Osteocyte (in vitro differentiated cells): Measurements from ENCODE around the gene SMIM35. TPM values are rescaled to one million over a fixed set of nuclear protein-coding genes. Genes with fewer than 3 reads are reported as not detected.

Source experiments
- DNase-seq: peaks from one replicate; pipeline ENCODE4 v3.0.0; 2021; ENCODE audit warnings: mixed read lengths; ENCODE audit not compliant: unreplicated experiment; ENCODE audit errors: extremely low spot score
- H3K27ac Mint-ChIP-seq: one replicate; pipeline ENCODE4 v1.8.0; 2021; ENCODE audit warnings: mild to moderate bottlenecking, mixed read lengths; ENCODE audit not compliant: unreplicated experiment
- H3K27me3 Mint-ChIP-seq: one replicate; pipeline ENCODE4 v1.8.0; 2021; ENCODE audit warnings: mixed read lengths; ENCODE audit not compliant: unreplicated experiment
- H3K36me3 Mint-ChIP-seq: one replicate; pipeline ENCODE4 v1.8.0; 2021; ENCODE audit warnings: mixed read lengths; ENCODE audit not compliant: unreplicated experiment
- H3K4me1 Mint-ChIP-seq: one replicate; pipeline ENCODE4 v1.8.0; 2021; ENCODE audit warnings: mixed read lengths; ENCODE audit not compliant: unreplicated experiment
- H3K4me3 Mint-ChIP-seq: one replicate; pipeline ENCODE4 v1.8.0; 2021; ENCODE audit warnings: mild to moderate bottlenecking, moderate library complexity, mixed read lengths; ENCODE audit not compliant: unreplicated experiment
- H3K9me3 Mint-ChIP-seq: one replicate; pipeline ENCODE4 v1.8.0; 2021; ENCODE audit warnings: mixed read lengths; ENCODE audit not compliant: unreplicated experiment
- CTCF ChIP-seq: fragments of 200-600 bp; sonication (generic); IDR thresholded peaks from 2 replicates; pipeline ENCODE4 v1.5.0; 2021; ENCODE audit warnings: antibody characterized with exemption, mild to moderate bottlenecking, moderate library complexity
- total RNA-seq: library from RNA; stranded (reverse); gene quantifications from 2 replicates; pipeline ENCODE4 v1.2.1, GENCODE V29; 2021

SMIM35 gene
- total RNA-seq, 1 donor from 2014 or later: not detected

DNA sequence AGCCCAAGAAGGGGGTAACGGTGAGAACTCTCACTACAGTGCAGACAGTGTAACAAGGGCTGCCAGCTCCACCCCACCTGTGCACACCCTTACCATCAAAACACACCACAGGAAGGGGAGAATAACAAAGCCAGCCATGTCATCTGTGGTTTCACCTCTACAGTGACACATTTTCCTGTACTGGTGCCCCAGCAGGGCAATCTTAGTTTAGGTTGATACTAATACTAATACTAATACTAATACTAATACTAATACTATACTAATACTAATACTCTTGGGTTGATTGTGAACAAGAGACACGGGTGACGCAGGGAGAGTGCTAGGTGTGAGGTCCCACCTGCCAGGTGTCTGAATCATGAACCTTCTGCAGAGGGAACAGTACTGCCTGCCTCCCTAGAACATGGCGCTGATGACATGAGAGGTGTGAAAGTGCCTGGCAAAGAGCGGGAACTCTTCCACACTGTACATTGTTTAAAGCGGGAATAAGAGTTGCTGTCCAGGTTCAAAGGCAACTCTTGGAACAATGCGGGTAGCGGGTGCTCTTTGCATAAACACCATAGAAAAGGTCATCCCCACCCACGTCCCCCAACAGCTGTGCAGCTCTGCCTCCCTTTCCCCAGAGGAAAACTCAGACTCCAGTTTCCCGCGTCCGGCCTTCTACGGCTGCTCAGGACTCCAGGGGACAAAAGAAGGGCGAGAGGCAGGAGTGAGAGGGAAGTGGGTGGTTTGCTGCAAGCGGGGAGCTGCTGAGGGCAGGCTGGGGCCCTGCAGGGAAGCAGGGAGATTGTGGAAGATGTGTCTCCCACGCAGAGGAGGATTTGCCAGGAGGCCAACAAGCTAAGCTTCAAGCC lies 34.9 kb downstream of the SMIM35 start:
- peak; percentile 46 for DNase-seq
- Mint-ChIP-seq H3K4me1 (no peaks in the 10 kb centered on the region), H3K27me3 (peaks cover 6% of the 10 kb centered on the region), H3K36me3 (no peaks in the 10 kb centered on the region), H3K27ac (no peak overlapping the region), H3K4me3 (no peak overlapping the region), H3K9me3 (no peaks in the 10 kb centered on the region)
- TF ChIP-seq CTCF: no peak

GRCh38 chr11:118051136-118051610 lies 35.6 kb downstream of the SMIM35 start:
- no peaks in the 10 kb centered on the region for H3K36me3 Mint-ChIP-seq
- peak; percentile 38 for DNase-seq
- no peaks in the 10 kb centered on the region for H3K4me1 Mint-ChIP-seq
- H3K9me3 Mint-ChIP-seq: no peaks in the 10 kb centered on the region
- no peak overlapping the region for H3K27ac Mint-ChIP-seq
- peaks cover 13% of the 10 kb centered on the region for H3K27me3 Mint-ChIP-seq
- no peak for TF ChIP-seq CTCF
- no peak overlapping the region for H3K4me3 Mint-ChIP-seq

GRCh38 chr11:118050208-118050891 lies 36.4 kb downstream of the SMIM35 start:
- Mint-ChIP-seq H3K4me1 (no peaks in the 10 kb centered on the region), H3K4me3 (no peak overlapping the region), H3K9me3 (no peaks in the 10 kb centered on the region), H3K27ac (no peak overlapping the region), H3K36me3 (no peaks in the 10 kb centered on the region), H3K27me3 (peaks cover 16% of the 10 kb centered on the region)
- peak; percentile 63 for DNase-seq
- no peak for TF ChIP-seq CTCF

GRCh38 chr11:118049771-118050170 lies 37.0 kb downstream of the SMIM35 start:
- Mint-ChIP-seq H3K9me3 (no peaks in the 10 kb centered on the region), H3K36me3 (no peaks in the 10 kb centered on the region), H3K27me3 (peaks cover 17% of the 10 kb centered on the region), H3K4me3 (no peak overlapping the region), H3K27ac (no peak overlapping the region), H3K4me1 (no peaks in the 10 kb centered on the region)
- DNase-seq: peak; percentile 69
- TF ChIP-seq CTCF: no peak
